ENCODE data around the gene ATP4A.
A peak's percentile ranks its signal among the peaks of the same experiment; 100 is the strongest.

ATP4A gene

DNA sequence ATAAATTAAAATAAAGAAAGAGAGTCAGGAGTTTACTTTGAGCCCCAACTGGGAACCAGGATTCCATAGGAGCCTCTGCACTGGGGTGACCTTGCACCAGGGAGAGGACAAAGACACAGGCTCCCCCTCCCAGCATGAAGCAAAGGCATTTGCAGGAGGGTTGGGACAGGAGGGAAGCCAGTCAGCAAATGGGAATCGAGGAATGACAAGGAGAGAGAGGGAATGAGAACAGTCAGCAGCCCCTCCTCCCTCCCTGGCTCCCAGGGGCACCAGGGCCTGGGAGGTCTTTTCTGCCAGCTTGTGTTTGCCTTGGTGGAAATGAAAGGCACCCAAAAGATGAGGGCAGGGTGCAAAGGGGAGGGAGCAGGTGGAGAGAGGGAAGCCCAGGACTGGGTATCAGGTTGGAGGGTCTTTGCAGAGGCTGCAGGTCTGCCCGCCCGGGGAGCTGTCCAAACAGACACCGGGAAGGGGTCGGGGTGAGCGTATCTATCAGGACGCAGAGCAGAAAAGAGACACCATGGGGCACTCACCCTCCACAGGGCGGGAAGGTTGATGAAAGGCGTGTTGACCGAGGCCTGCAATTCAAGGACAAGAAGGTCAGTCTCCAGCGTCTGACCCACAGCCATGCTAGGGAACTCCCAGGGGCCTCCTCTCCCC is 39.1 kb downstream of the ATP4A start:
- no peak for DNase-seq

DNA sequence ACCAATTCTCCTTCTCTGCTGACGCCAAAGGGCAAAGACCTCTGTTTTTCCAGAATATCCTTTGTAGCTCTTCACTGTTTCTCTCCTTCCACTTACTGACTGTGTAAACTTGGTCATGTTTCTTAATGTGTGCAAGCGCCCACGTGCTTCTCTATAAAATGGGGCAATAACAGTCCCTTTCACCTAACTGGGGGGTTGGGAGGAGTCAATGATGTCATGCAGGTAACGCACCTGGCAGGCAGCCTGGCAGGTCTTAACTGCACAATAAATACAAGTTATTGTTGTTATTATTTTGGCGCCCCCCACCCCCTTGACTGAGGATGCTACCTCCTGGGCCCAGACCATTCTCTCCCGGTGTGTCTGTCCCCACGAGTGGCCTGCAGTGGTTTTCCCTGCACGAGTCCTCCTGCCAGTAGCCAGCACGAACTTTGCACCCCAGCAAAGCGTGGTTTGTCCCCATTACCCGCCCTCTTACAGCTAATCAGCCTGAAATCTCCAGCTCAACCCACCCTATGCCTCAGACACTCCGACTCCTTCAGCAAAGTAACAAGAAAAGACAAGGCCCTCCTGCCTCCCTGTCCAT is 40.6 kb downstream of the ATP4A start:
- DNase-seq = no peak

DNA sequence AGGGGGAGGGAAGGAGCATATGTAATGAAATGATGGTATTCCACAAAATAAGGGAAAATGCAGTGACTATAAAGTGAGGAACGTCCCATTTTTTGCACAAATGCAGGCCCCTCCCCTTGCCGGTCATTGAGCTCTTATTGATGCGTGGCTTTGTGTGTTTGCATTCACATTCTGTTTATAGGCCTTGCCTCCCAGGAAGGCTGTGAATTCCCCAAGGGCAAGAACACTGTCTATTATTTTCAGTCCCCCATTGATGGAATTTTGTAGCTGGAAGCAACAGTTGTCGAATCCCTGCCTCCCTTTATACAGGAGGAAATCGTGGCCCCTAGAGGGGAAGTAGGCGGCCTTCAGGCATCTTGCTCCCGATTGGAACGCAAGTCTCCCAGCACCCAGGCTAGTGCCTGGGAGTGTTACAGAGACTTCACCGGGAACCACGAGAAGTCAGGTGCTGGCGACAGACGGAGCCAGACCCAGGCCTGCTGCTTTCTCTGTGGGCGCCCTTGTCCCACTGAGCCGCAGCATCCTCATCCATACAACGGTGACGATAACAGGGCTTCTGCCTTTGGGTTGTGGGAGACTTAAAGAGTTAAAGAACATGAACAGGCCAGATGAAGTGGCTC is 42.2 kb downstream of the ATP4A start:
- DNase-seq = no peak

DNA sequence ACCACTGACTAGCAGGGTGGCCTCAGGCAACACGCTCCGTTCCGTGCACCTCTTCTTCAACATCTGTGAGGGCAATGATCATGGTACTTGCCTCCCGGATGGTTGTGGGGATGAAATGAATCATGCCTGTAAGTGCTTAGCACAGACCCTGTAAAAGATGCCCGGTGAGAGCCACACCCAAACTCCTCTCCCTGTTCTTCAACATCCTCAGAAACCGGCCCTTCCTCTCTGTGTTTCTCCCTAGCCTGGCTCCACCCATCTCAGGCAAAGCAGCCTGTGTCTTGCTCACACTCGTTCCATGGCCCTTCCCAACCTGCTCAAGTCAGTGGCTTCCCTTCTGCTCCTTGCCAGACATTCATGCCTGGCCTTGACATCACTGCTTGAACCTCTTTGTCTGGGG is 44.2 kb downstream of the ATP4A start:
- DNase-seq = no peak

DNA sequence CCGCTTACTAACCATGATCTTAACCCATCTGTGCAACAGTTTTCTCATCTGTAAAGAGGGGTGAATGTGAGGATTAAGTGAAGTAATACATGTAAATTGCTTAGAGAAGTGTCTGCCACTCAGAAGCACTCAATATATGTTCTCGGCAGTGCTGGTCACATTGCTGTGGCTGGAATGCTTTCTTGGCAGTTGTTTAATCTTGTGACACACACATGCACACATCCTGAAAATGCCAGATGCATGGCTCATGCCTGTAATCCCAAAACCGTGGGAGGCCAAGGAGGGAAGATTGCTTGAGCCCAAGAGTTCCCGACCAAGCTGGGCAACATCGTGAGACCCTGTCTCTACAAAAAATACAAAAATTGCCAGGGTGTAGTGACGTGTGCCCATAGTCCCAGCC is 45.1 kb downstream of the ATP4A start:
- DNase-seq = no peak

DNA sequence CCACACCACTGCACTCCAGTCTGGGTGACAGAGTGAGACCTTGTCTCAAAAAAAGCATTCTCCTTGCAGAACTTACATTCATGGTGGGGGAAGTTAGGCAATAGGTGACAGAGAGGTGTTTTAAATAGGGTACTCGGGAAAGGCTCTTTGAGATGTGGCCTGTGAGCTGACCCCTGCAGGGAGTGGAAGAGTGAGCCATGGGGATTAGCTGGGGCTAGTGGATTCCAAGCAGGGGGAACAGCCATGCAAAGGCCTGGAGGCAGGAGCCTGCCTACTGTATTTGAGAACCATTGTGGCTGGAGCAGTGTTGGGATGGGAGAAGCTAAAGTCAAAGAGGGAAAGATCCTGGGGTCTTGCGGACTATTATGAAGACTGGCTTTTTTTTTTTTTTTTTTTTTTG is 46.1 kb downstream of the ATP4A start:
- no peak for DNase-seq

DNA sequence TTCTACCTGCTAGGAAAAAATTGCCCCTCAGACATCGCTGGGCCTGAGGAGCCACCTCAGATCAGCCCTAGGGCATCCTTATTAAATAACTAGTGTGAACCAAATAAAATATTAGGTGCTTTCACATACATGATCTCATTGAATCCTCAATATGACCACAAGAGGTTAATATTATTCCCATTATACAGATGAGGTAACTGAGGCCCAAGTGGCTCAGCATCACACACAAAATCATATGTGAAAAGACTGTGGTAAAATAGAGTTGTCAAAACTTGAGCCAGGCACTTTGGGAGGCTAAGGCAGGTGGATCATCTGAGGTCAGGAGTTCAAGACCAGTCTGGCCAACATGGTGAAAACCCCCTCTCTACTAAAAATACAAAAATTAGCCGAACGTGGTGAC is 47.1 kb downstream of the ATP4A start:
- no peak for DNase-seq

DNA sequence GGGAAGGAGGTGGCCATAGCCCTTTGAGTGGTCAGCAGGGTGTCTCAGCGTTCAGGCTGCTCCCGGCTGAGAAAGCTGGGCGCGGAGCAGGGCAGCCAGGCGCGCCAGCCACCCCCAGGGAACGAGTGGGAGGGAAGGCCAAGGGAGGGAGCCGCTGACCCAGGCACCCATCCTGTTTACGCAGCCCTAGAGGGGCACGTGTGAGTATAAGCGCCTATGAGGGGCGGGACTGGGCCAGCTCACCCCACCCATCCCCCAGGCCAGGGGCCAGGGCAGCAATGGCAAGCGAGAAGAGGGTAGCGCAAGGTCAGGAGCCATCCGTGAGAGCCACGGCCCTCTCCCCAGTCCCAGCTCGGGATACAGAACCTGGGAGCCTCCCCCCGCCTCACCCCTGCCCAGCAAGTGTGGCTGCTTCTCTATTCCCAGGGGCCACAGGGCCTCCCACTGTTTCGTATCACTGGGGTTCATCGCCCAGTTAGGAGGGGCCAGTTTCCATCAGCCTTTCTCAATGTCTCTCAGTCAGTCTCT is 49.1 kb downstream of the ATP4A start:
- DNase-seq = no peak

DNA sequence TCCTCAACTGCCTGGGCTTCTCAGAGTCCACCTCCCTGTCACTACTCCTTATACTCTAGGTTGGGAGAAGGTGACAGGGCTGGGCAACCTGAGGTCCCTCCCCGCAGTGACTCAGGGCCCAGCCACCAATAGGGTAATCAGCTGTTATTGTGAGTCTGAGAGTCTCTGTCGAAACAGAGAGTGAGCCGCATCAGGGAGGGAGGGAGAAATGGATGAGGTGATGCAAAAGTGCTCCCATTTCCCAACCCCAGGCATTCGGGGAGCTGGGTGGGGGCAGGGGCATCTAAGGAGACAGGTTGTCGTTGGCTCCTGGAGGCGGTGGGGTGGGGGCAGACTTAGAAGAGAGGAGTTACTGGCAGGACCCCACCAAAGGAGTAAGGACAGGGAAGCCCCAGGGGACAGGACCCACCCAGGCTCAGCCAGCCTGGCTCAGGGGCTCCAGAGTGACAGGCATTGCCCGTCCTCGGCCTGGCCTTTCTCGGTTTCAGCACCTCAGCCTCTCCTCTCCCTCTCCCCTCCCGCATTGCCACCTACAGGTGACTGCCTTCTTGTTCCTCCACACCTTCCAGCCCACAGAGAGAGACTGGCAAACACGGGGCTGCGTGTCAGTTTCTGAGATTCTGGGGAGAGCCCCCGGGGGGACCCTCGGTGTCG is 49.7 kb downstream of the ATP4A start, which contains the start of gene DMKN:
DMKN (minus strand) TSS at position 22 of the 654 bp plus-strand sequence. CDS start 174 bp downstream, outside the sequence.
- DNase-seq = no peak

DNA sequence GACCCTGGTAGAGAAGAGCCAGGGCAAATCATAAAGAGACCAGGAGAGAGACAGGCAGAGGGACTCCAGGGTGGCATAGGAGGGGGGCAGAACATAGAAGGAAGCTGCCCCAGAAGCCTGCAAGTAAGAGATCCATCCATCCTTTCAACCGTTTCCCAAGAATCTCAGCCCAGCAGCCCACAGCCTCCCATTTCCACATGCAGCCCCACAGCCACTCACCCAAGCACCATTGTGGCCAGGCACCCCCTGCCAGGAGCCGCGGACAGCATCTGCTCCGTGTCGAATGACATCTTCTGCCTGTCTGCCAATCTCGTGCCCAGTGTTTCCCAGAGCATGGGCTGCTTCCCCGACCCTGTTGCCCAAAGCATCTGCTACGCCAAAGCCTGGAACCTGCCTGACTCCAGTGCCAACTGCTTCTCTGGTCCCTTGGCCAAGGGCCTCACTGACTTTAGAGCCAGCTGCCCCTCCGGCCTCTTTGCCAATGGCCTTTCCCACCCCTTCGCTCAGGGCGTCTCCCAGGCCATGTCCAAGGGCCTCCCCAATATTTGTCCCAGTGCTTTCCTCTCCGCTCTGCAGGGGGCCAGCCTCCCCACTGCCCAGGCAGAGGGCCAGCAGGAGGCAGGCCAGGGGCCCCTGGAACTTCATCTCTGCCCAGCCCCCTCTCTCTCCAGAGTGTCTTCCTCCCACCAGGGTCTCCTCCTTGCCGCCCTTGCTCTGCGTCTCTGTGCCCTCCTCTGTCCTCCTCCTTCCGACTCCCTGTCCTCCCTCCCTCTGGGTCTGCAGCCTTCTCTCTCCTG is 50.4 kb downstream of the ATP4A start:
- no peak for DNase-seq

DNA sequence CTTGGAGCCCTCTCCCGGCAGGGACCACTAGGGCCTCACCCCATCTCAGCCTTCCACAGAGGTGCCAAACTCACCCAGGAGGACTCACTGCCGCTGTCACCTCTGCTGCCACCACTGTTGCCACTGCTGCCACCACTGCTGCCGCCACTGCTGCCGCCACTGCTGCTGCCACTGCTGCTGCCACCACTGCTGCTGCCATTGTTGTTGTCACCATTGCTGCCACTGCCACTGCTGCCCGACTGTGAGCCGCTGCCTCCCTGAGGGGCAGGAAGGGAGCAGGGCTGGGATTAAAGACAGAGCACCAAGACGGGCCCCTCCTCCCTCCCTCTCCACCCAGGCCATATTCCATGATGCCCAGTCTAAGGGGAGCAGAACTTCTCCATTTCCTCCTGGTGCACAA is 52.1 kb downstream of the ATP4A start:
- no peak for DNase-seq

DNA sequence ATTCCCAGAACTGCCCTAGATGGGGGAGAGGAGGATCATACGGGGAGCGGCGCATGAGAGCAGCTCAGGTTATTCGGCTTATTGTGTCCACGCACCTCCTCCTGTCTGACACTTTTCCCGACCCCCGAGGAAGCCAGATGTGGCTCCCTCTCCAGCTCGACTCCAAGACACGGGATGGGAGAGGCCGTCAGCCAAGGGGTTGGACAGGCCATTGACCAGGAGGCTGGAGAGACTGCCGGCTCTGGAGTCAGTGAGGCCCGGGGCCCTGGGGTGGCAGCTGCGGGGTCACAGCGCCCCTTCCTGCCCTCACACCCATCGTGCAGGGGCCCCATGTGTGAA is 52.9 kb downstream of the ATP4A start:
- DNase-seq = no peak

DNA sequence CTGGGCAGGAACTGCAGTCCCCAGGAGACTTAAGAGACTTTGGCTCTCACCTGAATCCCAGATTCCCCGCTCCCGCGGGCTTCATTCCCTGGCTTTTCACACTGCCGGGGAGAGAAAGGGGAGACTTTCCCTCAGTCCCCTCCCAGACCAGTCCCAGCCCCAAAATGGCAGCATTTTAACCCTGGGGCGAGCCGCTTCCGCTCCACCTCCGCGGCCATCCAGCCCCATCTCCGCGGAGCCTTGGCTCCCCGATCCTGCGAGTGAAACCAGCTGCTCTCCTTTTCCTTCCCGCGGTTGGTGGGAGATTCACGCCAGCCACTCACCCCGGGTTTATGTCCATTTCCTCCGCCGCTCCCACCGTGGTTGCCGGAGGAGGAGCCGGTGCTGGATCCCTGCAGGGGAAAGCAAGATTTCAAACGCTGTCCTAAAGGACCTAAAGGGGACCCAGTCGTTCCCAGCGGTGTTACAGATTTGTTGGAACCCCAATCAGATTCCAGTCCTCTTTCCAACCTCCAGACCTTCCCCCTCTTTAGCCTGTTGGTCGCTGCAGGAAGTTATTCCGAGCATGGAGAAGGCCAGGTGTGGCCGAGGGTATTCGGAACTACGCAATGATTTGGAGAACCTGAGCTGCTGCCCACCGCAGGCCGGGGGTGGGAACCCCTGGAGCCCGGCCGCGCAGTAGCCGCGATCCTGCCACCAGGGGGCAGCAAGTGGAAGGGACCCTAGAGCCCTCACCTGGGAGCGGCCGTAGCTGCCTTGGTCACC is 53.4 kb downstream of the ATP4A start:
- peak; percentile 76 for DNase-seq

DNA sequence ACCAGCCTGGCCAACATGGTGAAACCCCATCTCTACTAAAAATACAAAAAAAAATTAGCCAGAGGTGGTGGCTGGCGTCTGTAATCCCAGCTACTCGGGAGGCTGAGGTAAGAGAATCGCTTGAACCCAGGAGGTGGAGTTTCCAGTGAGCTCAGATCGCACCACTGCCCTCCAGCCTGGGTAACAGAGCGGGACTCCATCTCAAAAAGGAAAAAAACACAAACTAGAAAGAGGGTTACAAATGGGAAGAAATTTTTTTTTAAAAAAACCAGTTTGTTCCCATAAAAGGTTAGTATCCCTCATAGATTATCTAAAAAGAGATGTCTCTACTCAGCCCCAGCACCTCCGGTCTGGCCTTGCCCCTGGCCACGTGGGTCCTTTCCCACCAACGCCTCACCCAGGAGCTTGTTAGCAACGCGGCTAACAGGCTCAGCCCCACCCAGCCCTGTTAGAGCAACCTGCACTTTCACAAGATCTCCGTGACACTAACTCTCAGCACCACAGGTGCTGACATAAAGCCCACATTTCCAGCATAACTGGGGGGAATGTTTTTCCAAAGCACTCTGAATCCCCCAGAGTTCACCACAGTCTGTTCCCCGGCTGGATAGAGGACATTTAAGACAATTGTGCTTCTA is 54.3 kb downstream of the ATP4A start:
- DNase-seq = peak; percentile 26

DNA sequence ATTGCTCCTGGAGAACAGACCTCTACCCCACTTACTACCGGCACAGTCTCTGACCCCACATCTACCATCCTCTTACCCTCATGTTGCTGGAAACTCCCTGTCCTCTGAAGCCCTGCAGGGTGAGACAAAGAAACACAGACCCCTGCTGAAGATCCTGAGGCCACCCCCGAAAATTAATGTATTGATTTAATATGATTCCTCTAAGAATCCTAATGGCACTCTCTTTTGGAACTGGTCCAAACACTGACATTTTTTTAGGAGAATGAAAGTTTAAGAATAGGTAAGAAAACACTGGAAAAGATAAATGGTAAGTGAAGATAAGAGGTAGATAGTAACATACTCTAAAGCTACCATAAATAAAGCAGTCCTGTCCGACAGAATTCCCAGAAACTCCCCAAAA is 55.3 kb downstream of the ATP4A start:
- no peak for DNase-seq

DNA sequence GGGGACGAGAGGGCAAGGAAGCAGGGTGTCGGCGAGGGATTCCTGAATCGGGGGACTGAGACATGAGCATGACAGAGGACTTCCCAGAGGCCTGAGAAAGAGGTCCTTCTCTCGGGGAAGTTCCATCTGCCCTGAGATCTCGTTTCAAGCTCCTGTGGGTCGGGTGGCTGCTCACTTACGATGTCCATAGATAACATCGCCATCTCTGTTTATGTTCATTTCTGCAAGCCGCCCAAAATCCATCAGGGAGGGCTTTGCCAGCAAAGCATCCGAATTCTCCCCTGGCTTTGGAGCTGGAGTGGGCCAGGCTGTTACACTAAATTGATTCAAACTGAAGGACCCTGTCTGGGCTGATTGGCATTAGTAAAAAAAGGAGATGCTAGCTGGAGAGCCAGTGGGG is 55.9 kb downstream of the ATP4A start:
- no peak for DNase-seq

DNA sequence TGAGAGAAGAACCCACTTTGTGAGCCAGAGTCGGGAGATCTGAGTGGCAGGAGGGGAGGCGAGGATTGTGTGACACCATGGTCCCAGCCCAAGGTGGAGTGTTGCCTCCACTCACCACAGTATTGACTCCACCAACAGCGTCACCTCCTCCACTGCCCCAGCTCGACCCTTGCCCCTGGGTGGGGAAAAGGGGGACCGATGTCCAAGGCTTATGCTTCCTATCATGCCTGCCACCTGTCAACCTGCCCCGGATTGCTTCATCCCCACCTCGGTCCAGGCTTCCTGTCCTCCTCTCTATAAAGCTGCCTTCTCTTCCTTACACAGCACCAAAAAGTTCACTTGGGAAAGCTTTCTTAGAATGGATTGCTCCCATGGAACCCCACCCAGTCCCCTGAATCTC is 57.4 kb downstream of the ATP4A start:
- no peak for DNase-seq

DNA sequence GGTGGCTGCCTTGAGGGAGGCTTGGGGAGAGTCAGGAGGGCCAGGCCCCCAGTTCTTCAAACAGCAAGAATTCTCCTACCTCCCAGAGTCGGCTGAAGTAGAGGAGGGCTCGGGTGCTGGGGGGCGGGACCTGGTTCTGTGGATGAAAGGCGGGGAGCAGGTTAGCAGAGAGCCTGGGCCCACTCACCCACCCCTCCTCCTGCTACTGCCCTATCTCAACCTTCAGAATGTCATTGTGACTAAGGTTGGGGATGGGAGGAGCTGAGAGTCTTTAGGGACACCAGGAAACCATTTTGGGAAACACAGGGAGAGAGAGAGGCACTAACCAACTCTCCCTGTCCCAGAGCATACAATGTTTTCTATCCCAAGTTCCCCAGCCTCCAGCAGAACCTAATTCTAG is 60.7 kb downstream of the ATP4A start:
- no peak for DNase-seq

DNA sequence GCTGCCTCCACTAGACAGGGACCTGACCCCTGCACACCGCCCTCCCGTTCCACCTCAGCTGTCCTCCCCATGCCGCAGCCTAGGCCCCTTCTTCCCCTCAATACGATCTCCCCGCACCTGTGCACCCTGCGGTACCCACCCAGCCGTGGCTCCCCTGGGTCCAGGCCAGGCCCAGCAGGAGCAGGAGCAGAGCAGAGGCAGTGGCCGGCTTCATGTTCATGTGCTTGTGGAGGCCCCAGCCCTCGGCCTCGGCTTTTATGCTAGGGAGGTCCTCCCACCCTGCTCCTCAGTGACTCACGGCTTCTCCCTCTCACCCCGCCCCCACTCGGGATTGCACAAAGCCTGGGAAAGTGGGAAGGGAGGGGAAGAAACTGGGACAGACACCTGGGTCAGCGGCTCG is 61.8 kb downstream of the ATP4A start:
- DNase-seq = no peak

DNA sequence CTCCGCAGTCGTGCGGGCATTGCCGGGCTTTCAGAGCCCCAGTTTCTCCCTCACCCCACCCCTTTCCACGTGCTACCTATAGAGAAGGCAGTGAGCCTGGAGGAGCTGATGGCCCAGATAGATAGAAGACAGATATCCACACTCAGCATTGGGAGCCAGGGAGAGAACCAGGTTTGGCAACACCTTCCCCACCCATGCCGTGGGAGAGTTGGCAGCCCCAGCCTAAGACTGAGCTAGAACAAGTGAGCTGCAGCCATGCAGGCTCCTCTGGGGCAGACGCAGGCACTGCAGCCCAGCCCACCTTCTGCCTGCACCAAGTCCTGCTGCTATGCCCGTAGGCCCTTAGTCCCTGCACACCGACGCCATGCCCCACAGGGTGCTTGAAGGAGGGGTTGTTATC is 62.8 kb downstream of the ATP4A start:
- DNase-seq = no peak

Data from T-helper 9 cell (primary cell).